CD4-positive, alpha-beta T cell treated with Interleukin-6 at 100 ng/mL for 8 hours (primary cell): Measurements from ENCODE around the gene S100A4.
A peak's percentile ranks its signal among the peaks of the same experiment; 100 is the strongest.
"Not testable (repeated sequence)": the region's sequence is repeated elsewhere in the genome, so short reads cannot be mapped to it uniquely, and the experiment has no call there.

Experiments used
- DNase-seq: peaks from one replicate; pipeline ENCODE4 v3.0.0-alpha.2; 2020; ENCODE audit warnings: mixed read lengths, low spot score

S100A4 gene

DNA sequence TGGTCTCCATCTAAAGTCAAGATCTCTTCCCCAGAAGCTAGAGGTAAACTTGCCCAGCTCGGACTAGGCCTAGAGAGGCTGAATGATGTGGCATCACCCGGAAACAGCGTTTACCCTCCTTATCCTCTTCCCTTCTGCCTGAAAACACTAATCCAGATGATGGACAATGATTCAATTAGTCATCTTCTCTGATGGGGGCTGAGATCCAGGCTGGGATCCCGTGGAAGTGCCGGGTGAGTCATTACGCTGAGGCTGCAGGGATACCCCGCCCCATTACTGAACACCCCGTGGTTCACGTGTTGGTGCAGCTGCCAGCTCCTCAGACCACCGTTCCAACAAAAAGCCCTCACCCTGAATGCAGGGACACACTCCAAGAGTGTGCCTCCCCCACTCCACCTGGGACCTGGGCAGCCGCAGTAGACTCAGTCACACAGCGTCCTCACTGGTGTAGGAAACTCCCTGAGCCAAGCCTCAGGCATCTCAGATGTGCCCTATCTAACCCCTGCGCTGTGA lies 11.9 kb downstream of the S100A4 start:
- DNase-seq: no peak

DNA sequence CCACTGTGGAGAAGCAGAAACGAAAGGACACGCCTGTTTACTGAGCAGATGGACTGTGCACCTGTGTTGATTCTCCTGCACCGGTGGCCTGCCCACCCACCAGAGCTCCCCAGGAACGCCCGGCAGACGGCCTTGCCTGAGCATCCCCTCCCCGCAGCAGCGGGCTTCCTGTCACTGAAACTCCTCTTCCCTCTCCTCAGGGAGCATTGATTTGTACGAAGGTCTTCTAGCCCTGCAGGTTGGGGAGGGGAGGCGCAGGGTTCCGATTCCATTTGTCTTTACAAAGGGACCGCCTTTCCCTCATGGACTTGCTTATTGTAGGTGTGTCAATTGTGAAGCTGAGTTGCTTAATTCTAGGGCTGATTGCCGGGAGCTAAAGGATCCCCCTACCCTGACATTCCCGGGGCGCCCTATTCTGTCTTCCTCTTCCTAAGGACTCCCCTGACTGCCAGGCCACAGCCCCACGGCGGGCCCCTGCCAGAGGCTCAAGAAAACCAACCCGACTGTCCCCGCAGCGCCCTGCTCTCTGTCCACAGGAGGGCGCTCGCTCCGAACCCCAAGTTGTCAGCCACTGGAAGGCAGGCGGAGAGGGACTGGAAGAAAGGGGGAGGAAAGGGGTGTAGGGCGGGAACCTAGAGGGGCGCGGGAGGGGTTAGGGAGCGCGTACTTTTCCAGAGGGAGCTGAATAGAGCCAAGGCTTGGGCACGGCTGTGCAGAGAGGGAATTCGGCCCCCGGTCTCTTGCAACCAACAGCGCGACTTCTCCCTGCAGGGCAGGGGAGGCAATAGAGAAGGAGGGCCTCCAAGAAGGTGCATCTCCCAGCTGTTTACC lies 12.6 kb downstream of the S100A4 start:
- DNase-seq: peak; percentile 79

DNA sequence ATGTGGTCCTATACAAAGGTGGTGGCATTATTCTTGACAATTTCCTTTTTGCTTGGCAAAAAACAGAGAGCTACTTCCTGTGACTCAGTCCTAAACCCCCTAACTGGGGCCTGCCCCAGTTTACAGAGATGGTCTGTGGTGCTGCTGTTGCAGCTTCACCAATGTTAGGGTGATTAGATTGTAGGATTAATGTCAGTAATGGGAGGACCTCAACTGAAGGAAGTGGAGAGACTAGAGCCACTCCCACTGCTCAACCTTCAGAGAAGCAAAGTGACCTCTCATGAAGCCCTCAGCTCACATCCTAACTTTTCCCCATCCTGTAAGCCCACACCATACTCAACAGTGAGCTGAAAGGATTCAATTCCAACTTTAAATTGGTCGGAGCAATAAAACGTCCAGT lies 13.4 kb downstream of the S100A4 start:
- peak; percentile 71 for DNase-seq

DNA sequence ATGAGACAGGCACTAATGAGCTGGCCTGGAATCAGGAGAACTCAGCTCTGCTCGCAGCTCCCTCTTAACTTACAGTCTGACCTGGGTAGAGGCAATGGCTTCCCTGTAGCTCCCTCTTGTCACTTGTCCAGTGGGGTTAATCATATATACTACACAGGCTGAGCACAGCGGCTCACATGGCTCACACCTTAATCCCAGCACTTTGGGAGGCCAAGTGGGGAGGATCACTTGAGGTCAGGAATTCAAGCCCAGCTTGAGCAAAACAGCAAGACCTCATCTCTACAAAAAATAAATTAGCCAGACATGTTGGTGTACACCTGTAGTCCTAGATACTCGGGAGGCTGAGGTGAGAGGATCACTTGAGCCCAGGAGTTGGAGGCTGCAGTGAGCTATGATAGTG lies 14.0 kb downstream of the S100A4 start:
- DNase-seq: no peak

DNA sequence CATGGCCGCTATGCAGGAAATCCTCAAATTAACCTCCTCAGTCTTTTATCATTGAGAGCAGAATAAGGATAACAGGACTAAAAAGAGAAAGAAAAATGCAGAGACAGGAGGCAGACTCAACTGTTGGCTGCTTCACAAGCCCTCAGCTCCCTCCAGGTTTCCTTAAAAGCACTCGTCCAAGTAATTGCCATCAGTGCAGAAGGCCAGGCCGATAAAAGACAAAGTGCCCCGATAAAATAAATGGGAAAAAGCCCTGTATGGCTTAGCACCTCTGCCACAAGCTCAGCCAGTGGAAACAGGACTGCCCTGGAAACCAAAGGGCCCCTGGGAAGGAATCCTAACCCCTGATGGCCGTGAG lies 17.9 kb downstream of the S100A4 start:
- DNase-seq: no peak

DNA sequence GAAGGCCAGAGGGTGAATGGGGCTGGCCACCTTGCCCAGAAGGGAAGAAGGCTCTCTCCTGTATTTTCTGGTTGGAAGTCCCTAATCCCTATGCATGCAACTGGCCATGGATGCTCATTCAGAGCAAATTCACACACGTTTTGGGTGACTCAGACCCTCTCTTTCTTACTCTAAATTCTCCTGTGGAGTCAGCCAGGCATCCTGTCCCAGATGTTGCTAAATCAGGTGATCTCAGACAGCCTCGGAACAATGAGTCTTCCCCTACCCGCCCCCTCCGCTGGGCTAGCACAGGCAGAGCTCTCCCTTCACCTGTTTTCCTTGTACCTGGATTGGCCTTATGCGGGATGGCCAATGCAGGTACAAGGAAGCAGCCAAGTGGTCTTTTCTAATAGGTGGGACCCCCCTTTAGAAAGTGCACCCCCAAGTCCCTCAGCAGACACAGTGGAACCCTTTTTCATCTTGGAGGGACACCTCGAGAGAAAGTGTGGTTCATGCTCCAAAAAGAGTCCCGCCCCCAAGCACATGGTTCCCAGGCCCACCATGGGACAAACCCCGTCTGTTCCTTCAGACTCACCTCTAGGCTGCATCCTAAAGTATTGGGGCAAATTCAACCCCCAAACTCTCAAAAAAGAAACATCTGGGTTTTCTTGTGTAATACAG lies 18.5 kb downstream of the S100A4 start:
- no peak for DNase-seq

DNA sequence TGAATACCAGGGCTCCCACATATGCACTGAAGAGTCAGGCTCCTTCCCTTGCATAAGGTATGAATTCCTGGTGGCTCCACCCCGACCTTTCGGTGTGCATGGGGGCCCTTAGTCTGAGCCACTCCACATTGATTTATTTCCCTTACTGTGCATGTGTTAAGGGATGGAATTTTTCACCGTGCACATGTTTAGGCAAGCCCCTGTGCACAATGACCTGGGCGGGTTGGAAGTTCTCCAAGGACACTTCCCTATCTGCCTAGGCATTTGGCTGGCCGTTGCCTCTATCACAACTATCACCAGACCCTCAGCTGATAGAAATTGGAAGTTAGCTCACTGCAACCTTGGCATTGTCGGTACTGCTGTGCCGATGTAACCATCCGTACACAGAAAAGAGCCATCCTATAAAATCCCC lies 19.5 kb downstream of the S100A4 start:
- no peak for DNase-seq

DNA sequence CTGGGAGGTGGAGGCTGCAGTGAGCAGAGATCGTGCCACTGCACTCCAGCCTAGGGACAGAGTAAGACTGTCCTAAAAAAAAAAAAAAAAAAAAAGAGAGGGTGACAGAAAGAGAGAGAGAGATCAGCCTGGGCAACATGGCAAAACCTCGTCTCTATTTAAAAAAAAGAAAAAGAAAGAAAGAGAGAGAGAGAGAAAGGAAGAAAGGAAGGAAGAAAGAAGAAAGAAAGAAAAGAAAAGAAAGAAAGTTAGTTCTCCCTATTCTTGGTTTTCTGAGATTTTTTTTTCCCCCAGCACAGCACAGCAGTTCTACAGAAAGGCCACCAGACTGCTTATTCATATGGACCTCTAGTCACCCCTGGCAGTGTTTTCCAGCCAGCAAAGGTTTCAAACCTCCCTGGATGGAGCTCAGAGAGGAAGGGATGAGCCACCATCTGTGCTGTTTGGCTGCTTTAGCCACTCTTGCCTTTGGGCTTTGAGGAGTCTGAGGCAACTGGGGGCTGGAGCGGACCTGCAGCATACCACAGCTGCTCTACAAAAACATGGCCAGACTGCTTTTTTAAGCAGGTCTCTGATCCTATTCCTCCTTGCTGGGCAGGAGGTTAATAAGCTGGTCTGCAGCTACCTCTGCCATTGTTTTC lies 20.4 kb downstream of the S100A4 start:
- DNase-seq: no peak

DNA sequence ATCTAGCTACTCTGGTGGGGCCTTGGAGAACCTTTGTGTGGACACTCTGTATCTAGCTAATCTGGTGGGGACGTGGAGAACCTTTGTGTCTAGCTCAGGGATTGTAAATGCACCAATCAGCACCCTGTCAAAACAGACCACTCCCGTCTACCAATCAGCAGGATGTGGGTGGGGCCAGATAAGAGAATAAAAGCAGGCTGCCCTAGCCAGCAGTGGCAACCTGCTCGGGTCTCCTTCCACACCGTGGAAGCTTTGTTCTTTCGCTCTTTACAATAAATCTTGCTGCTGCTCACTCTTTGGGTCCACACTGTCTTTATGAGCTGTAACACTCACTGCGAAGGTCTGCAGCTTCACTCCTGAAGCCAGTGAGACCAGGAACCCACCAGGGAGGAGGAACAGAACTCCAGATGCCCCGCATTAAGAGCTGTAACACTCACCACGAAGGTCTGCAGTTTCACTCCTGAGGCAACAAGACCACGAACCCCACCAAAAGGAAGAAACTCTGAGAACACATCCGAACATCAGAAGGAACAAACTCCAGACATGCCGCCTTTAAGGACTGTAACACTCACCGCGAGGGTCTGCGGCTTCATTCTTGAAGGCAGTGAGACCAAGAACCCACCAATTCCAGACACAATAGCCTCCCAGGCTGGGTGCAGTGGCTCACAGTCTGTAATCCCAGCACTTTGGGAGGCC lies 23.1 kb downstream of the S100A4 start:
- DNase-seq: not testable (repeated sequence)

DNA sequence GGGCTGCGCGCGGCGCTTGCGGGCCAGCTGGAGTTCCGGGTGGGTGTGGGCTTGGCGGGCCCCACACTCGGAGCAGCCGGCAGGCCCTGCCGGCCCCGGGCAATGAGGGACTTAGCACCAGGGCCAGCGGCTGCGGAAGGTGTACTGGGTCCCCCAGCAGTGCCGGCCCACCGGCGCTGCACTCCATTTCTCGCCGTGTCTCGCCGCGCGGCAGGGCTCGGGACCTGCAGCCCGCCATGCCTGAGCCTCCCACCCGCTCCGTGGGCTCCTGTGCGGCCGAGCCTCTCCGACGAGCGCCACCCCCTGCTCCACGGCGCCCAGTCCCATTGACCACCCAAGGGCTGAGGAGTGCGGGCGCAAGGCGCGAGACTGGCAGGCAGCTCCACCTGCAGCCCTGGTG lies 23.8 kb downstream of the S100A4 start:
- DNase-seq: not testable (repeated sequence)

DNA sequence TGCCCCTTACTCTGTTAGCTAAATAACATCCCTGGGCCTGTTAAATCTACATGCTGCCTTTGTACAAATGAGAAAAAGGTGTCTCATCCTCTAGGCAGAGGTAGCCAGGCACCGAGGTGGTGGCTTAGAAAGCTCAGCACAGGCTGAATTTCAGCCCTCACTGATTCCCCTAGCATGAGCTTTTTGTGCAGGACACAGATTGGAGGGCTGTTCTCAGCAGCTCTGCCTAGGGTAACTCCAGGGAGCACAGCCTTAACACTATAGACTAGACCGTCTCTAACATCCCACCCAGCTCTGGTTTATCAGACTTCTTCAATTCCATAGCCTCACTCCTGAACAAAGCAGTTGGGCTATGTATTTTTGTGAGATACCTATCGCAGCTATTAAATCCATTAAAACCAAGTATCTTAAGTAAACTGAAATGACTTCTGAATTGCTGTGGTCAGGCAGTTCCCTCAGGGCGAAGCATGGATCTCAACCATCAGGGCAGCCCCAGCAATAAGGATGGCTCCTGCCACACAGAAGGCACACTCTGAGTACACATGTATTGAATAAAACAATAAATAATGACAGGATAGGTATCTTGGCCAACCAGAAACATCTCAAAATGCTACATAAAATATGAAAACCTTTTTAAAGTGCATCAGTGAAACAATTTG lies 24.7 kb downstream of the S100A4 start:
- no peak for DNase-seq

DNA sequence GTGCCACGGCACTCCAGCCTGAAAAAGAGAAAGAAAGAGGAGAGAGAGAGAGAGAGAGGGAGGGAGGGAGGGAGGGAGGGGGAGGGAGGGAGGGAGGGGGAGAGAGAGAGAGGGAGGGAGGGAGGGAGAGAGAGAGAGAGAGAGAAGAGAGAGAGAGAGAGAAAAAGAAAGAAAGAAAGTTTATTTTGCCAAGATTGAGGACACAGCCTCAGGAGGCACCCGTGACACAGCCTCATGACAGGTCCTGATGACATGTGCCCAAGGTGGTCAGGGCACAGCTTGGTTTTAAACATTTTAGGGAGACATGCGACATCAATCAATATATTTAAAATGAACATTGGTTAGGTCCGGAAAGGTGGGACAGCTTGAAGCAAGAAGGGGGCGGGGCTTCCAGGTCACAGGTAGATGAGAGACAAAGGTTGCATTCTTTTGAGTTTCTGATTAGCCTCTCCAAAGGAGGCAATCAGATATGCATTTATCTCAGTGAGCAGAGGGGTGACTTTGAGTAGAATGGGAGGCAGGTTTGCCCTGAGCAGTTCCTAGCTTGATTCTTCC lies 25.4 kb downstream of the S100A4 start:
- DNase-seq: not testable (repeated sequence)

DNA sequence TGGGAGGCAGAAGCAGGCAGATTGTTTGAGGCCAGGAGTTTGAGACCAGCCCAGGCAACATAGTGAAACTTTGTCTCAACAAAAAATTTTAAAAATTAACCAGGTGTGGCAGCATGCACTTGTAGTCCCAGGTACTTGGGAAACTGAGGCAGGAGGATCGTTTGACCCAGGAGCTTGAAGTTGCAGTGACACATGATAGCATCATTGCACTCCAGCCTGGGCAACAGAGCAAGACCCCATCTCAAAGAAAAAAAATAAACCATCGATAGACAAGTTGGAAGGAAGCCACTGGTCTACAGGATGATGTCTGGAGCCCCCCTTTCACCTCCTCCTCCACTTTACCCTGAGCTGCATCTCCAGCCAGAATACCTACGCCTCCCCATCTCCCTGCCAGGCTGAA lies 26.4 kb downstream of the S100A4 start:
- DNase-seq: no peak

DNA sequence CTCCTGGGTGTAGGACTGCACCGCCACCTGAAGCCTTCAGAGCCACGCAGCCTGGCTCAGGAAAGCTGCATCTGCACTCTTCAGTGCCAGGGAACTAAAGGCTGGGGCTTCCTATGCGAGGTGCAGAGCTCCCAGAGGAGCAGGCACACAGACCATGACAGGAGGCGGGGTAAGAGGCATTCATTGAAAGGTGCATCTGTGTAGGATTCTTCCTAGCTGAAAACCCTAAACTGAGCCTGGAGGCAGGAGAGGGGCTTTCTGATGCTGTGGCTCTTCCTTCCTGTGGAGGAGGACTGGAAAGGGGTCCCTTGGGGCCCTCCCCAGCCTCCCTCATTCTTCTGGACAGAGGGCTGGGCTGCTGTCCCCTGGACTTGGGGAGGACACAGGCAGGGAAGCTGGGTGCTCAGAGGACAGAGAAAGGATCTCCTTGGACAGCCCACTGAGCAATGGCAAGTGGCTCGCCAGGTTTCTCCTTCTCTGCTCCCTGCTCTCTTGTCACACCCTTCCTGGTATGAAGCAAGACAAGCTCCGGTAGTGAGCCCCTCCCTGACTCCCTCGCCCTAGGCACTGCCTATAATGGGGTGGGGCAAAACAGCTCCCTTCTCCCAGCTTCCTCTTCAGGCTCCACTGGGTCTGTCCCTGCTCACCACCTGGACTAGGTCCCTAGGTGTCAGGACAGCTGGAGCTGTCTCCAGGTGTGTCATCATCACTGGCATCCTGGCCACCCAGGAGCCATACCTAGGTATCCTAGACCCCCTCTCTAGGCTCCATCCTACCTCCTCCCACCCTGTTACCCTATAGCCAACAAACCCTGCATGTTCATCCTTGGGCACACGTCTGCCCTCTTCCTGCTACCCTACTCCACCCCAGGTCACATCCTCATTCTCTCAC lies 29.9 kb downstream of the S100A4 start:
- DNase-seq: no peak

DNA sequence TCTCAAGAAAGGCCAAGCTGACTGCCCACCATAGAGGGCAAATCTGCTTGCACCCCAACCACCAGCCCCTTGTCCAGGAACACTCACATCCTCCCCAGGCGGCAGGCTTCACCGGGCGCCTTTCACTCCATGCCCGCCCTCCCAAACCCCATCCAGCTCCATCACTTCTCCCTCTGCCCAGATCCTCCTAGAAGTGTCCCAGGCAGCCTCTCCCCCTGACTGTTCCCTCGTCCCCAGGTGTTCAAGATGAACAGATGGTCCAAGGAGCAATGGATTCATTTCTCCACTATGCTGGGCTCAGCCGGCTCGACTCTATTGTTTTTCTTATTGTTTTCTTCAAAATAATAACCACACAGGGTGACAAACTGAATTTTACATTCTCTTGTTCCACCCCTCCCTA lies 31.9 kb downstream of the S100A4 start:
- DNase-seq: no peak

DNA sequence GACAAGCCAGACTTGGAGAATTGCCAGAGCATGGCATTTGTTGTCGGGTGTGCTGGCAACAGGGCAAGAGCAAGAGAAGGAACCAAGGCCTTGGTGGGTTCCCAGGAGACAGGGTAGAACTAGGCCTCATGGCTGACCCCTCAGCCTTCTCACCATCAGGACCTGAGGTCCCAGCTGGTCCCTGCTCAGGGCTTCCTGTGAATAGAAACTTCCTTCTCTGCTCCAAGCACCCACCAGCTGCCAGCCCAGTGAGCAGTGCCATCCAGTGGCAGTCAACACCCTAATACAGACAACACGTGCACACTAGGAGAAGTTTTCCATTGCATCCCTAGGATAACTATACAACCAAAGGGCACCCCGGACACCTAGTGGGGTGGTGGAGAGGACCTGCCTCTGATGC lies 32.6 kb downstream of the S100A4 start:
- DNase-seq: no peak

DNA sequence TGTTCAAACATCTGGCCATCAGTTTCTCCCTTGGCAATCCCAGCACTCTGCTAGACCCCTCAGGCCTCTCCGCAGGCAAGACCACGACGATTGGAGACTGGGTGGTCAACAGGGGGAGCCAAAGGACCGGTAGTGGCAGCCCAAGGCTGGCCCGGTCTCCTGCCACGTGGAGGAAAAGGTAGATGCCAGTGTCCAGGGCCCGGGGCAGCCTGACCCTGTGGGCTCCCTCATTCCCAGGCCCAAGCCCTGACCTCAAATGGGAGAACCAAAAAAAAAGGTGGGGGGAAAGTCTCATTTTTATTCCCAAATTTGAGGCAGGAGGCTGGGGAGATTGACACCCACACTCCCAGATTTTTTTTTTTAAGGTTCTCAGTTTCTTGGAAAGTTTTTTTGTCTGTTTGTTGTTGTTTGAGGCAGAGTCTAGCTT lies 34.6 kb downstream of the S100A4 start:
- DNase-seq: peak; percentile 79

DNA sequence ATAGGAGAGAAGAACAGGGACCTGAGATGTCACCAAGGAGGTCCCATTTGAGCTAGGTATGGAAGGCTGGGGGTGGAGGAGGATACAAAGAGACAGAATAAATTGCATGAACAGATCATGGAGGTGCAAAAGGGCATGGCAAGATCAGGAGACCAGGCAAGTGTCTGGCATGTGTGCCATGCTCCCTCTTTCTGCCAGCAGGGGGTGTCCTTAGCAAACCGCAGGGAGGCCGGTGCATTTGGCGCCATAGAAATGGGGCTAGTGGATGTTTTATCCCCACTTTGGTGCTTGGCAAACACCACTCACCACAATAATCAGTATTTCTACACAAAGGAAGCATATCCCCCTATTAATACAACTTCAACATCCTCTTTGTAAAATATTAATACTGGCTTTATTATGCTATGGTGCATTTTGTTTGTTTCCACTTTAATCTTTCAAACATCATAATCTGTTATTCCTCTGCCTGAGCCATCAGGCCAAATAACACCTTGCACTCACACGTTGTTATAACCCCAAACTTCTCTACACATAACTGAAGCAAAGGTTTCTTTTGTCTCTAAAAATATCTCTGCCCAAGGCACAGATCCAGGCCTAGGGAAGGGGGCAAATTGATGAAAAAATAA lies 35.8 kb downstream of the S100A4 start:
- peak; percentile 60 for DNase-seq

DNA sequence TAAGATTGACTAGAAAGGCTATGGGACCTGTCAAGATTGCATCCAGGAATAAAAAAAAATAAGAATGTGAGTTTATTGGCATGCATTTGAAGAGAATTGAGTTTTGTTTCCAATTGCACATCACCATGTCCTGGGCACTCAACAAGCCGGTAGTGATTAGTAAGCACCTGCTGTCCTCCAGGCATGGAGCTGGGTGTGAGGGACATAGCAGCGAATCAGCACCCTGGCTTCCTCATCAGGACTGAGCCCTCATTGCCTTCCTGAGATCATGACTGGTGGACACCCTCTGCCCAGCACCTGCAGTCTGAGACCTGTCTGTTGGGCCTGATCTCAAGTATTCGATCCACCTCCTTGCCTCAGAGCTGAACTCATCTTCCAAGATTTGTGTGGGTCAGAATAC lies 36.6 kb downstream of the S100A4 start:
- no peak for DNase-seq
